Measurements from ENCODE around the gene NOTCH3. TPM values are rescaled to one million over a fixed set of nuclear protein-coding genes. Genes with fewer than 3 reads are reported as not detected.

The NOTCH3 gene
- total RNA-seq, 4 donors from 2014 or later = 17.7 to 91.4 (median 41.4) TPM

GRCh38 chr19:15136234-15136954, 64.4 kb downstream of the NOTCH3 start:
- TF ChIP-seq CTCF (IDR thresholded peaks at IDR 0.05; ENCODE audit: low read depth) = no peak

GRCh38 chr19:15129856-15130585, 70.8 kb downstream of the NOTCH3 start:
- no peak for TF ChIP-seq CTCF (IDR thresholded peaks at IDR 0.05; ENCODE audit: low read depth)

DNA sequence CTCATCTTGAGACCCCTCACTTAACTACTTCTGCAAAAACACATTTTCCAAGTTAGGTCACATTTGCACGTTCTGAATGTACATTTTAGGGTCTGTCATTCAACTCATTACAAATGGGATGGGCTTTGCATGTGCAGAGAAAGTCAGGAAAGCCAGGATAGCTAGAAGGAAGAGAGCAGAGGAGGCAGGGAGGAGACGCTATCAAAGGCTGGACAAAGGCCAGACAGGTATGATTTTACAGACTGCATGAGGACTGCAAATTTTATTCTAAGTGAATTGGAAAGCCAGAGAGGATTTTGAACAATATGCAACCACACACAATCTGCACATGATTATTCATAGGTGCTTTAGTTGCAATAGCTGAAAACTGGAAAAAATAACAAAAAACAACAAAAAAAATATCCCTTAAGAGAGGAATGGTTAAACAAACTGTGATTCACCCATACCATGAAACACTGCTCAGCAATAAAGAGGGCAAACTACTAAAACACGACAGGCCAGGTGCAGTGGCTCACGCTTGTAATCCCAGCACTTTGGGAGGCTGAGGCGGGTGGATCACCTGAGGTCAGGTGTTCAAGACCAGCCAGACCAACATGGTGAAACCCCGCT, 72.5 kb downstream of the NOTCH3 start:
- no peak for TF ChIP-seq CTCF (IDR thresholded peaks at IDR 0.05; ENCODE audit: low read depth)

- no peak for TF ChIP-seq CTCF (IDR thresholded peaks at IDR 0.05; ENCODE audit: low read depth)
These were observed 74.5 kb downstream of the NOTCH3 start for GRCh38 chr19:15126131-15126910.

GRCh38 chr19:15125232-15126067, 75.3 kb downstream of the NOTCH3 start:
- TF ChIP-seq CTCF (IDR thresholded peaks at IDR 0.05; ENCODE audit: low read depth) = no peak

DNA sequence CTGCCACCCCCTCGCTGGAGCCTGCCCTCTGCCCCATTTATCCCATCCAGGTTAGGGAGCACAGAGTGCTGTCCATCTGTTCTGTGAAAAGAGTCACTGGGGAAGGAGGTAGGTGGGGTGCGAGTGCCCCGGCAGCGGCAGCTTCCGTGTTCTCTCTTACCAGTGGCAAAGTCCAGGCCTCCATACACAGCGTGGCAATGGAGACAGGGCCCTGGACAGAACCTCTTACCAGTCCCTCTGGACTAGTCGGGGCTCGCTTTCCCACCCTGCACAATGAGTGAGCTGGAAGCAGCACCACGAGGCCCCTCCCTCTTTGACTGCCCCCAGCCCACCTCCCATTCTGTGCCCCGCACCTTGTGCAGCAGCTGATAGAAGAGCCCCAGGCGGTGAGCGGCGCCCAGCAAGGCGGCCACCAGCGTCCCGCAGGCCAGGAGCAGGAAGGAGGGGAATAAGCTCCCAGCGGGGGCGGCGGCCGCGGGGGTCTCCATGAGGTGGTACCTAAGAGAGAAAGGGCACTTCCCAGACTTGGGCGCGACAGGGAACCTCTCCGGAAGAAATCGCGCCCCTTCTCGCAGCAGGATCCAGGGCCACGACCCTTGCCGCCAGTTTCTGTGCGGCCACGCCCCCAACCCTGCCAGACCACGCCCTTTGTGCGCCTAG, 76.1 kb downstream of the NOTCH3 start:
- TF ChIP-seq CTCF (IDR thresholded peaks at IDR 0.05; ENCODE audit: low read depth) = no peak
